ENCODE results near the gene ENO2.

- no peak for TF ChIP-seq CTCF (conservative IDR thresholded peaks at IDR 0.05 in 1 of 2, IDR thresholded peaks at IDR 0.05 in 1 of 2; ENCODE audit: low read depth in 1 of 2, low read length in 2 of 2)
- no peak for TF ChIP-seq EZH2 (IDR thresholded peaks at IDR 0.05; ENCODE audit: low read length, missing control alignments)
These were observed 4.8 kb upstream of the ENO2 start for GRCh38 chr12:6909421-6910145.

Measured in fibroblast of lung (primary cell).